GM12801 (cell line): Measurements from ENCODE around the gene PRMT7.

ENCODE experiments used
- CTCF ChIP-seq: IDR thresholded peaks from one replicate; pipeline ENCODE4 v1.5.1; 2011; ENCODE audit warnings: control low read depth; ENCODE audit not compliant: insufficient read length; ENCODE audit errors: extremely low read depth

The PRMT7 gene

DNA sequence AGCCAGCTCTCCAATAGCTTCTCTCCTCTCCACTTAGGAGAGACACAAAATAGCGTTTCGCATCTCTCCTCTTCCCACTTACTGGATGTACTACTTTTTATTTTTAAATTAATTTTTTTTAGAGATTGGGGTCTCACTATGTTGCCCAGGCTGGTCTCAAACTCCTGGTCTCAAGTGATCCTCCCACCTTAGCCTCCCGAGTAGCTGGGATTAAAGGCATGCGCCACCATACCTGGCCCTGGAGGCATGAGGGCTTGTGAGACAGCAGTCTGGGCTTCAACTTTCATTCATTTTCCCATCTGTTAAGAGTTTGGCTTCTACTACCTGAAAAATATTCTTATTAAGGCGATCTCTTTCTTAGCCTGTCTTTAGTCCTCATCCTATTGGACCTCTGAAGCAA, 18.4 kb upstream of the PRMT7 start:
- no peak for TF ChIP-seq CTCF

DNA sequence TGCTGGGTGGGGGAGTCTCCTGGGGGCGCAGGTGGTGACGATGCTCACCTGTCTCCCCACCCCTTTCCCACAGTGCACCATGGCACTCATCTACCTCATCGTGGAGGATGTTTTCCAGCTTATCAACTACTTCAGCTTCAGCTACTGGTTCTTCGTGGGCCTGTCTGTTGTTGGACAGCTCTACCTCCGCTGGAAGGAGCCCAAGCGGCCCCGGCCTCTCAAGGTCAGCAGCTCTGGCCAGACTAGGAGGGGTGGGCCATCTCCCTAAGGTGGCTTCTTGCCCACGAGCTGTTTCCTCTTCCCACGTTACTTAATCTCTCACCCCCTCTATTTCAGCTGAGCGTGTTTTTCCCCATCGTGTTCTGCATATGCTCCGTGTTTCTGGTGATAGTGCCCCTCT, 14.5 kb upstream of the PRMT7 start:
- no peak for TF ChIP-seq CTCF

DNA sequence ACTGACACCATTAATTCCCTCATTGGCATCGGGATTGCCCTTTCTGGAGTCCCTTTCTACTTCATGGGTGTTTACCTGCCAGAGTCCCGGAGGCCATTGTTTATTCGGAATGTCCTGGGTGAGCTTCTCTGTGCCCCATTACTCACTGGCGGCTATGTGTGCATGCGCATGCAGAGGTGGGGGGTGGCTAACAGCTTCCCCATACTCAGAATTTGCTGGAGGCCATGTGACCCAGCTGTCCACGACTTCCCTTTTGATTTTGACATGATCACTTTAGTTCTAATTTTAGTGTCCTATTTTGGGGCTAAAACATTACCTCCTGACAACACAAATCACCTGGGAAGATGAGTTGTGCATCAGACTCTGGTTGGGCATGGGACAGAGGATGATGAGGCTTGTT, 14.1 kb upstream of the PRMT7 start:
- no peak for TF ChIP-seq CTCF

GRCh38 chr16:68297908-68298307, 12.9 kb upstream of the PRMT7 start:
- TF ChIP-seq CTCF: no peak

GRCh38 chr16:68298312-68298711, 12.5 kb upstream of the PRMT7 start:
- TF ChIP-seq CTCF: no peak

DNA sequence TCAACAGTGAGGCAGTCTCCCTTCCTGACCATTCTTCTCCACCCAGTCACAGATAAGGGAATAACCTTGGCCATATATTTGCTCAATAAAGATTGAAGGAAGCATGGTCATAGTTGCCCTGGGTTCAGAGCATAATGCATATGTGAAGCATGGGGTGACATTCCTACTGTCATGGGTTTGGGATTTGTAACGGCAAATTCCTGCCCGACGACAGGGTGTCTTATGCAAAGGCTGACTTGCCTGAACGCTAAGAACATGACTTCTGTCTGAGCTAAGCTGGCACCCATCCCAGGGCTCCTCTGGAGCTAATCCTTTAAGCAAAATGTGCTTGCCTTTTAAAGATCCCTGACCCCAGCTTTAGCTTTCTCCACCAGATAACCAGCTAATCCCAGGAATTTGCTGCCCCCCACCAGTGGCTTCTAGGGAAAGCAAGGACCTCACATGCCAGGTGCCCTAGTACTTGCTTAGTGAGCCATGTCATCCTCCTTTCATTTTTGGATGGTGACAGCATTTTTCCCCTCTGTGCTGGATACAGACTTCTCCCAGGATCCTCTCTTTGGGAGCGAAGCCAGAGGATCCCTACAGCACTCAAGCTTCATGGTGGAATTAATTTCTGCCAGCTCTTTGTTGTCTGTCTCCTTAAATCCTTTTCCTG, 11.8 kb upstream of the PRMT7 start:
- TF ChIP-seq CTCF: no peak

DNA sequence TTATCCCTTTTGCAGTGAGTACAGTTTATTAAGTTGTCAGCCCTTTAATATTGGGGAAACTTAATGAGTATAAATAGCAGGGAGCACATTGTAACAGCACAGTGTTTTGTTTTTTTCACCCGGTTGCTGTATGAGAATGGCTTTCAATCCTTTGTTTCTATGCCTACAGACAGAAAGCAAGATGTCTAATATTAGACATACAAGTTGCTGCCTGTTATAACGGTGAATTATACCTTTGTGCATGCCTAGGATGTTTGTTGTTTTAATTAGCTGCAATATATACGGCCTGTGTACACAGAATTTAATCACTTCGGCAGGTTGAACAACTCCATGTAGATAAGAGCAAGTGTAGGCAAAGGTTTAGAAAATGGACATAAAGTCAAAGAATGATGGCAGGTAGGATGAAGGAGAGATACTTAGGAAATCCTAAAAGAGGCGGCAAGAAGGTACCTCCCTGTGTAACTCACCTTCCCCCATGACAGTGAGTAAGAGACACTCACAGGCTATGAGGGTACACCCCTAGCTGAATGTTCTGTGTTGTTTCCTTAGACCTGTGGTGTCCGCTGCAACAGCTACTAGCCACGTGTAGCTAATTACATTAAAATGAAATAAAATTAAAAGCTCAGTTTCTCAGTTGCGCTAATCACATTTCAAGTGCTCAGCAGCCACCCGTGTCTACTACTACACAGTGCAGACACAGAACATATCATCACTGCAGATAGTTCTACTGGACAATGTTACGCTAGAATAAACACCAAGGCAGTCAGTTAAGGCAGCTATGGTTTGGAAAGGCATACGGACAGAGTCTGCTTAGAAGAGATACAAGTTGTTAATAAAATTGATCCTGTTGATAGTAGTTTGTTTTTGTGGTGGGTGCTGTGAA, 11.0 kb upstream of the PRMT7 start:
- no peak for TF ChIP-seq CTCF
